ENCODE results near the gene ARHGAP26.

Gene ARHGAP26

DNA sequence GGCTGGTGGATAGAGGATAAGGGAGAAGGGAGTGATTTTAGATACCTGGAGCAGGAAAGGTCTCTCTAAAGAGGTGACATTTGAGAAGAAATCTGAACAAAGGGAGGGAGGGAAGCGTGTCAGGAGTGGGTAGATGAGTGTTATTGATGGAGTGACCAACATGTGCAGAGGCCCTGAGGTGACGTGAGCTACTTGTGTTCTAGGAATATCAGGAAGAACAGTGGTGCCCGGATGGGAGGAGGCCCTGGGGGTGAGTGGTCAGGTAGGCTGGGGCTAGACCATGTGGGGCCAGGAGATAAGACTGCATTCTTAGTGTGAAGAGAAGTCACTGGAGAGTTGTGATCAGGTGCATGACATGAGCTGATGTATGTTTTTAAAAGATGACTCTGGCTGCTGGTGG, 256.2 kb downstream of the ARHGAP26 start:
- no peak for DNase-seq
- intact Hi-C loops (cut with DNase I): no loop called here

DNA sequence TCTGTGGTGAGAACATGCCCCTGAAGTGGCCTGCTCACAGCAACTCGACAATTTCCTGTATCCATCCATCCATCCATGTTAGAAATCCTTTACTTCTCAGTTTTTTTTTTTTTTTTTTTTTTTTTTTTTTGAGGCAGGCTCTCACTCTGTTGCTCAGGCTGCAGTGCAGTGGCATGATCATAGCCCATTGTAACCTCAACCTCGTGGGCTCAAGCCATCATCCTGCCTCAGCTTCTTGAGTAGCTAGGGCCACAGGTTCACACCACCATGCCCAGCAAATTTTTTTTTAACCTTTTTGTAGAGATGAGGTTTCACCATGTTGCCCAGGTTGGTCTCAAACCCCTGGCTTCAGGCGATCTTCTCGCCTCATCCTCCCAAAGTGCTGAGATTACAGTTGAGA, 259.1 kb downstream of the ARHGAP26 start:
- intact Hi-C loops (cut with DNase I): no loop called here
- no peak for DNase-seq

- intact Hi-C loops (cut with DNase I): no loop called here
- no peak for DNase-seq
These were observed 260.2 kb downstream of the ARHGAP26 start for GRCh38 chr5:143030349-143030748.

- no peak for DNase-seq
- intact Hi-C loops (cut with DNase I): no loop called here
These were observed 261.8 kb downstream of the ARHGAP26 start for GRCh38 chr5:143031781-143032580.

DNA sequence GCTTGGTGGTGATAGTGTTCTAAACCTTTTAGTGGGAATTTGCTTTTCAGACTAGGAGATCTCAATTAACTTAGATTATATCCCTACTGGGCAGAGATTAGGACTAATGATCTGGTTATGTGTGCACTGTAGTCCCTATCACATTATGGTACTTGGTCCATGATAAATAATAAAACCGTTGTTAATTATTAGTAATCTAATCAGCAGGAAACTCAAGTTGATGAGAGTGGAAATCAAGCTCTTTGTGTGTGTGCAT, 262.3 kb downstream of the ARHGAP26 start:
- no peak for DNase-seq
- intact Hi-C loops (cut with DNase I): no loop called here

DNA sequence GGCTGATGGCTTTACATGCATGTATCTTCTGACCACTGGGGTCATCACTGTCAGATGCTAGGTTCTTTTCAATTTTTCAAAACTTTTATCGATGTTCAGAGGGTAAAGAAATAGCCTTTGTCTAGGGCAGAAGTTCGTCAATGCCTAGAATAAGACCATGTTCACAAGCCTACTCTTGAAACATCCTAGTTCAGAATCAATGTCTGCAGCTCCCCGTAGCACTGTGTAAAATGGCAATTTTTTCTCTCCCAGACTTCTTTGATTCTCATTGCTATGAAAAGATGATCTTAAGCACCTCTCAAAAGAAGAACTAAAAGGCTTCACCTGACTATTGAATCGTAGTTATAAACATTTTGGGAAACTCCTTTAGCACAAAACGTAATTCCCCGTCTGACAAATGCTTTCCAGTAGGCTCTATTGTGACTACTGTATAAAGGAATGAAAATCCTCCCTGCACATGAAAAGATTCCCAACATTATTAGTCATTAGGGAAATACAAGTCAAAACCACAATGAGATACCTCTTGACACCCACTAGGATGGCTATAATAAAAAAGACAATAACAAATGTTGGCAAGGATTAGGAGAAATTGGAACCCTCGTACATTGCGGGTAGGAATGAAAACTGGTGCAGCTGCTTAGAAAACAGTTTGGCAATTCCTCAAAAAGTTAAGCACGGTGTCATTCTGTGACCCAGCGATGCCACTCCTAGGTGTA, 263.5 kb downstream of the ARHGAP26 start:
- DNase-seq: no peak
- intact Hi-C loops (cut with DNase I): no loop called here

GRCh38 chr5:143036146-143036927, 266.2 kb downstream of the ARHGAP26 start:
- intact Hi-C loops (cut with DNase I): no loop called here

GRCh38 chr5:143037071-143037470, 266.9 kb downstream of the ARHGAP26 start:
- DNase-seq: no peak
- intact Hi-C loops (cut with DNase I): no loop called here

More at GRCh38 chr5:143036146-143036927, 266.2 kb downstream of the ARHGAP26 start:
- no peak for DNase-seq

GRCh38 chr5:143037708-143038107, 267.5 kb downstream of the ARHGAP26 start:
- intact Hi-C loops (cut with DNase I): no loop called here
- no peak for DNase-seq

GRCh38 chr5:143040622-143041021, 270.4 kb downstream of the ARHGAP26 start:
- intact Hi-C loops (cut with DNase I): no loop called here
- no peak for DNase-seq

GRCh38 chr5:143041461-143041860, 271.3 kb downstream of the ARHGAP26 start:
- DNase-seq: peak in 9 of 42 donors; percentile 11 to 64 (median 44)
- intact Hi-C loops (cut with DNase I): no loop called here

DNA sequence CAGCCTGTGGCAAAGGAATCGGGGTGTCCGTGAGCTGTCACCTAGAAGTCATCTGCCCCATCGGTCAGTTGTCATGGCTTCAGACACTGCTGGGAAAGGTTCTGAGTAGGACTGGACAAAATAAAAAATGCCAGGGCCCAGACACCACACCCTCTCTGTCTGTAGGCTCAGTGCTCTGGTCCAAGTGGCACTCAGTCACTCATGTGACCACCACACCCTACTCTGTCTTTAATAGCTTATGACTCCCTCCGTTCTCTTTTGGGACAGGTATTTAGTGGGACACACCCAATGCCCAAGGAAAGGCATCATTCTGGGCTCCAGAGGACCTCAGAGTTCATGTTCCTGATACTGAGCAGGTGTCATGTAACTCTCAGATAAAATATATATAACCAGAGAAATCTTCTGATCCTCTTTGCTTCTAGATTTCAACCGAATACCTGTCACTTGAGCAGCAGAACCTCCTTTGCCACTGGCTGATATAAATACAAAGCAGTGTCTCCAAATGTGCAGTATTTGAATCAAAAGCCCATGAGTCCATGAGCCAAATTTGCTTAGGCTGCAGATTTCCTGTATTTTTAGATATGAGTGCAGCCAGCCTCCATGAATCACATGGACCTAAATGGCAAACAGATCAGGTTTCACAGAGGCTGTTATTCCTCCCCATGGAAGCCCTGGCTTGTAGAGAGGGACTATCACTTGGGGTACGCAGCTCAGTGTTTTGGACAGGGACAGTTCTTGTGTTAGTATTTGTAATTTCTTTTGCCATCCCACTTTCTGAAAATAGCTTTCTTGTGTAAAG, 272.0 kb downstream of the ARHGAP26 start:
- no peak for DNase-seq
- intact Hi-C loops (cut with DNase I): no loop called here

GRCh38 chr5:143044265-143044664, 274.1 kb downstream of the ARHGAP26 start:
- no peak for DNase-seq
- intact Hi-C loops (cut with DNase I): no loop called here

GRCh38 chr5:143045062-143045461, 274.9 kb downstream of the ARHGAP26 start:
- intact Hi-C loops (cut with DNase I): no loop called here
- no peak for DNase-seq

DNA sequence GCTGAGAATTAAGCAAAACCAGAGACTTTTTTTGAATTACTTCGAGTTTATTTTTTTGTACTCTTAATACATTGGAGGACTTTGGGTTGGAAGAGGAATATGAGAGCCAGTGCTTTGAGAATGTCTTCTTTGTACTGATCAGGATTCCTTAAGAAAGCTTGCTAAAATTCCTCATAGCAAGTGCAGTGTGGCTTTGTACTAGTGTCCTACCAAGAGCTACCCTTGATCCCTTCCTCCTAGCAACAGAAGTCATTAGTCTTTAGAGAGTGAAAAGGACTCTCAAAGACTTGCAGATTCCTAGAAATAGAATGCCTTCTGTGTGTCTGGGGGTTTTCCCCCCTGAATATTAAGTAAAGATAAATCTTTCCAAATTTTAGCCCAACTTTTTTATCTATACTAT, 276.1 kb downstream of the ARHGAP26 start:
- no peak for DNase-seq
- intact Hi-C loops (cut with DNase I): no loop called here

- intact Hi-C loops (cut with DNase I): no loop called here
These were observed 276.9 kb downstream of the ARHGAP26 start for GRCh38 chr5:143047091-143047490.

DNA sequence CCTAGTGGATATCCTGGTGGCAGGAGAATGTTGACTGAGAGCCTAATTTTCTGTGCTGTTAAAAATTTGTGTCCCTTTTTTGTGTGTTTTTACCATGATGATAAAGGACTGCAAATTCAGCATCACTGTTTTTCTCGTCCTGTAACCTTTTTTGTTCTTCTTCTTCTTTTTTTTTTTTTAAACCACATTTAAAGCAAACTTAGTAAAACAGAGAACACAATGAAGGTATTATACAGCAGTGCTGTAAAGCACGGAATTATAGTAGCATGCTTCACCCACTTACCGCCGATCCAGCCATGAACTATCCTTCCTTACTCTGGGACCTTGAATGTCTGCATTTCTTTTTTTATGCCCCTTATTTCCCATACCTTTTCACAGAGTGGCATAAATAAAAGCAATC, 280.0 kb downstream of the ARHGAP26 start:
- no peak for DNase-seq
- intact Hi-C loops (cut with DNase I): no loop called here

More at GRCh38 chr5:143047091-143047490, 276.9 kb downstream of the ARHGAP26 start:
- DNase-seq: no peak

DNA sequence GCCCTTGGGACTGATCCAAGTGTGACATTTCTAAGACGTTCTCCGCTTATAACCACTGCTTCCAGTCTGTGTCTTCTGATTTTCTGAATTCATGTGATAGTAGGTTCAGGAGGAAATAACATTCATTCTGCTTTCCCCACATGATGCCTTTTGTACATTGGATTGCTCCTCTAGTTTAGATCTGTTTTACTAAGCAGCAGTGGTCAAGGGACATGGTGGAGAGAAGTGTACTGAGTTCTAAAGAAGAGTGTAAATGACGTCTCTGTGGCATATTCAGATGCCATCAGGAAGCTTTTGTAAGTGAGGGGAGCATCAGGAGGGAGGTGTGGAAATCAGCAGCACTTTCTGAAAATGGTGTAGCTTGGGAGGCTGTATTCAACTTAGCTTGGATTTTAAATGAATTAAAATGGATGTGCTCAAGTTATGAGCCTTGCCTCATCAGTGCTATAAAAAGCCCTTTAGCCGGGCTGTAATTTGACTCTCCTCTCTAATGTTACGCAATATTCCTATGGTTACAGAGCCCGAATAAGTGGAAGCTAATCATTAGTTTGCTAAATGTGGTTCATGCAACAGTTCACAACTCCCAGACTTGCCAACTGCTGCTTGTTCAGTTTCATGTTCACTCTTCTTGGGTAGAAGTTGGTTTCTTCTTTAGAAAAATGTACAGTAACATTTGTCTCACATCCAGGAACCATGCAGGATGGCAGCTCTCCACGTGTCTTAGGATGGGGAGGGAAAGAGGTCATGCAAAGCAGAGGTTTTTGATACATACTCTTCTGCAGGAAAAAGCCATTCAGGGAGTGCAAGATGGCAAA, 281.3 kb downstream of the ARHGAP26 start:
- DNase-seq: peak in 2 of 42 donors; percentile 20 to 53
- intact Hi-C loops (cut with DNase I): no loop called here

All from head of caudate nucleus (tissue), 42 donors.